Stimulated activated CD4-positive, alpha-beta T cell treated with anti-CD3 and anti-CD28 coated beads, Interleukin-12 subunit alpha, Interleukin-12 subunit beta, amount 100 ng/mL, for 24 hours (primary cell): ENCODE measurements around the gene ACACA.

ENCODE experiments used
- DNase-seq, 2 experiments: peaks; one replicate each; pipeline ENCODE4 v3.0.0-alpha.2; 2020; ENCODE audit warnings: low read depth in 2 of 2

ACACA gene

GRCh38 chr17:37039269-37039668 lies 367.4 kb downstream of the ACACA start:
- DNase-seq, result no peak

- no peak for DNase-seq
Observed at GRCh38 chr17:37037590-37038155, 369.0 kb downstream of the ACACA start.
